PFSK-1 (cell line): ENCODE data around the gene SLC15A5.

Experiments
- POLR2AphosphoS5 ChIP-seq: IDR thresholded peaks from 2 replicates; pipeline ENCODE4 v1.6.1; 2012; ENCODE audit warnings: low read depth, mild to moderate bottlenecking, control low read depth, low read length, moderate library complexity
- REST ChIP-seq, 2 experiments: IDR thresholded peaks; 2 replicates each; pipeline versions ENCODE4 v1.6.1 to v1.8.0; 2011 to 2012; ENCODE audit warnings: low read depth in 2 of 2, low read length in 2 of 2, control low read depth in 1 of 2, inconsistent platforms in 1 of 2, mild to moderate bottlenecking in 1 of 2, moderate library complexity in 1 of 2; ENCODE audit not compliant: insufficient read depth in 1 of 2
- SIN3A ChIP-seq: IDR thresholded peaks from 2 replicates; pipeline ENCODE4 v1.6.1; 2012; ENCODE audit warnings: mild to moderate bottlenecking, low read length, moderate library complexity, borderline replicate concordance; ENCODE audit not compliant: insufficient read depth
- TAF1 ChIP-seq: IDR thresholded peaks from 2 replicates; pipeline ENCODE4 v1.6.1; 2012; ENCODE audit warnings: low read length, control low read depth, borderline replicate concordance; ENCODE audit not compliant: insufficient read depth

GRCh38 chr12:16189849-16190248, 87.6 kb downstream of the SLC15A5 start:
- no peak for TF ChIP-seq SIN3A
- TF ChIP-seq REST (IDR thresholded peaks at IDR 0.05; ENCODE audit: insufficient read depth in 1 of 2, low read depth in 2 of 2, low read length in 2 of 2): no peak
- no peak for TF ChIP-seq TAF1
- no peak for TF ChIP-seq POLR2AphosphoS5
